Liver (tissue), 9 donors: Measurements from ENCODE around the gene GABARAP. TPM values are rescaled to one million over a fixed set of nuclear protein-coding genes. Genes with fewer than 3 reads are reported as not detected.
A peak's percentile ranks its signal among the peaks of the same experiment; 100 is the strongest.

ENCODE experiments used
- DNase-seq: peaks from one replicate; pipeline ENCODE4 v3.0.0-alpha.2; 2017; ENCODE audit warnings: low spot score
- H3K27ac ChIP-seq, 2 donors: one replicate each; pipeline ENCODE4 v1.7.0; 2013; ENCODE audit warnings: inconsistent platforms in 2 of 2, low read length in 2 of 2, control low read depth in 1 of 2, low read depth in 1 of 2, mild to moderate bottlenecking in 1 of 2
- H3K27me3 ChIP-seq, 4 donors: one replicate each; pipeline versions ENCODE4 v1.6.1 to v1.7.0; 2013; ENCODE audit warnings: low read length in 3 of 4, inconsistent platforms in 1 of 4, mild to moderate bottlenecking in 1 of 4, moderate library complexity in 1 of 4; ENCODE audit not compliant: control insufficient read depth in 4 of 4, insufficient read depth in 4 of 4
- H3K36me3 ChIP-seq, 4 donors: one replicate each; pipeline versions ENCODE4 v1.6.1 to v1.7.0; 2013; ENCODE audit warnings: low read length in 3 of 4, mild to moderate bottlenecking in 3 of 4, low read depth in 1 of 4, moderate library complexity in 1 of 4; ENCODE audit not compliant: control insufficient read depth in 4 of 4, insufficient read depth in 3 of 4
- H3K4me1 ChIP-seq, 4 donors: one replicate each; pipeline versions ENCODE4 v1.6.1 to v1.7.0; 2013; ENCODE audit warnings: low read length in 3 of 4, mild to moderate bottlenecking in 3 of 4, moderate library complexity in 1 of 4; ENCODE audit not compliant: control insufficient read depth in 4 of 4, insufficient read depth in 4 of 4
- H3K4me3 ChIP-seq, 3 donors: one replicate each; pipeline versions ENCODE4 v1.6.1 to v1.7.0; 2013; ENCODE audit warnings: low read length in 3 of 3, control low read depth in 1 of 3, low read depth in 1 of 3, mild to moderate bottlenecking in 1 of 3
- H3K9ac ChIP-seq, 2 donors: one replicate each; pipeline ENCODE4 v1.7.0; 2013; ENCODE audit warnings: low read length in 2 of 2, mild to moderate bottlenecking in 2 of 2, moderate library complexity in 2 of 2, control low read depth in 1 of 2, low read depth in 1 of 2
- H3K9me3 ChIP-seq, 4 donors: one replicate each; pipeline versions ENCODE4 v1.6.1 to v1.7.0; 2013; ENCODE audit warnings: low read length in 3 of 4; ENCODE audit not compliant: control insufficient read depth in 4 of 4
- EGR1 ChIP-seq, 2 donors: IDR thresholded peaks; 2 replicates each; pipeline ENCODE4 v1.6.1; 2016 to 2018; ENCODE audit warnings: antibody characterized with exemption in 2 of 2, low read depth in 2 of 2
- FOXA1 ChIP-seq: IDR thresholded peaks from 2 replicates; pipeline ENCODE4 v1.6.1; 2016; ENCODE audit warnings: antibody characterized with exemption
- GABPA ChIP-seq, 2 donors: IDR thresholded peaks in 1 of 2; conservative IDR thresholded peaks in 1 of 2; 2 replicates each; pipeline ENCODE4 v1.6.1; 2016; ENCODE audit warnings: antibody characterized with exemption in 2 of 2, mild to moderate bottlenecking in 1 of 2, moderate library complexity in 1 of 2
- HNF4A ChIP-seq, 2 donors: conservative IDR thresholded peaks; 2 replicates each; pipeline ENCODE4 v1.6.1; 2016; ENCODE audit warnings: antibody characterized with exemption in 2 of 2, mild to moderate bottlenecking in 2 of 2
- HNF4G ChIP-seq: IDR thresholded peaks from 2 replicates; pipeline ENCODE4 v1.6.1; 2016; ENCODE audit warnings: antibody characterized with exemption
- JUND ChIP-seq, 2 donors: IDR thresholded peaks; 2 replicates each; pipeline ENCODE4 v1.6.1; 2016; ENCODE audit warnings: antibody characterized with exemption in 2 of 2
- NR2F2 ChIP-seq: IDR thresholded peaks from 2 replicates; pipeline ENCODE4 v1.6.1; 2016; ENCODE audit warnings: antibody characterized with exemption
- SP1 ChIP-seq: IDR thresholded peaks from 2 replicates; pipeline ENCODE4 v1.6.1; 2018; ENCODE audit warnings: antibody characterized with exemption, mild to moderate bottlenecking
- TAF1 ChIP-seq: conservative IDR thresholded peaks from 2 replicates; pipeline ENCODE4 v1.6.1; 2016; ENCODE audit warnings: antibody characterized with exemption, mild to moderate bottlenecking
- WGBS: extraction: QIAGEN DNeasy Blood & Tissue Kit; methylation state at CpG from one replicate; pipeline ENCODE4 v1.1.7; 2013; 5-methylcytosine and 5-hydroxymethylcytosine counted together
- polyA plus RNA-seq, 2 donors: library from polyadenylated mRNA; stranded (reverse) in 1 of 2; unstranded in 1 of 2; fragments of 200-250 nt in 1 of 2; fragments of >200 nt in 1 of 2; fragmentation: Nextera tagmentation in 1 of 2; extraction: Ambion mirVana in 1 of 2; gene quantifications; one replicate each; pipeline versions ENCODE4 v1.2.1 to v1.2.3, GENCODE V29; 2013 to 2015
- total RNA-seq, 2 donors: library from RNA; depleted of rRNA; stranded (reverse); fragments of >200 nt; gene quantifications; one replicate each; pipeline ENCODE4 v1.2.3, GENCODE V29; 2014
- TF ChIP-seq, protein P1 (sequence below): IDR thresholded peaks from 2 replicates; pipeline ENCODE4 v1.6.1; 2016; ENCODE audit warnings: antibody characterized with exemption, mild to moderate bottlenecking
- TF ChIP-seq, protein P2 (sequence below): IDR thresholded peaks from 2 replicates; pipeline ENCODE4 v1.6.1; 2016; ENCODE audit warnings: antibody characterized with exemption
- TF ChIP-seq, protein P3 (sequence below): fragments of 150-350 bp; IDR thresholded peaks from 2 replicates; pipeline ENCODE4 v1.5.1; 2017; ENCODE audit warnings: improper control_type of control experiment, low read depth, low read length; ENCODE audit not compliant: missing input control
- TF ChIP-seq, protein P4 (sequence below): IDR thresholded peaks from 2 replicates; pipeline ENCODE4 v1.6.1; 2016; ENCODE audit warnings: antibody characterized with exemption
- donor health status: healthy.
- donor health status: healthy.
- donor health status: healthy.
- donor health status: healthy.
- donor health status: healthy.

The GABARAP gene
- total and polyA plus RNA-seq, 4 donors, result 74.4 to 489 (median 205) TPM

DNA sequence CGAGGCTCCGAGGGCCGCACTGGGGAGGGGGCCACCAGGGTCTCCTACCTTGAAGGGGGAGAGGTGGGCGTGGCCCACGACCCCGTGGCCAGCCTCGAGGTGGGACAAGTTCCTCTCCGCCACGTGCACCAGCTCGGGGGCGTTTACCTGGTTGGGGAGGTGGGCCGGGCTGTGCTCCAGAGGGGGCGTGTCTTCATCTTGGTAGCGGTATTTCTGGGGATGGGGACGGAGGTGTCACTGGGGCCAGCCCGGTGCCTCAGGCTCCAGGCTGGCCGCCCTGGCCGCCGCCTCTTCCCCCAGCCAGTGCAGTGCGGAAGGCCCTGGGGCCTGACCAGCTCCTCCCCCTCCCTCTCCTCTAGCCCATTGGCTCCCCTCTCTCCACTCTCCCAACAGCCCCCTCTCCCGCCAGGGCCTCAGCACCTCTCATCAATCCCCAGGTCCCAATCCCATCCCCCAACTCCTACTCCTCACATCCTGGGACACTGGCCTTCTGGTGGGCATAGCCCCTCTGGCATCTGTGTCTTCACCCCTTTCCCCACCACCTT lies 34.1 kb downstream of the GABARAP start:
- WGBS, result 67% methylated on average over 21 of the region's 21 CpGs
- TF ChIP-seq, protein P1, sequence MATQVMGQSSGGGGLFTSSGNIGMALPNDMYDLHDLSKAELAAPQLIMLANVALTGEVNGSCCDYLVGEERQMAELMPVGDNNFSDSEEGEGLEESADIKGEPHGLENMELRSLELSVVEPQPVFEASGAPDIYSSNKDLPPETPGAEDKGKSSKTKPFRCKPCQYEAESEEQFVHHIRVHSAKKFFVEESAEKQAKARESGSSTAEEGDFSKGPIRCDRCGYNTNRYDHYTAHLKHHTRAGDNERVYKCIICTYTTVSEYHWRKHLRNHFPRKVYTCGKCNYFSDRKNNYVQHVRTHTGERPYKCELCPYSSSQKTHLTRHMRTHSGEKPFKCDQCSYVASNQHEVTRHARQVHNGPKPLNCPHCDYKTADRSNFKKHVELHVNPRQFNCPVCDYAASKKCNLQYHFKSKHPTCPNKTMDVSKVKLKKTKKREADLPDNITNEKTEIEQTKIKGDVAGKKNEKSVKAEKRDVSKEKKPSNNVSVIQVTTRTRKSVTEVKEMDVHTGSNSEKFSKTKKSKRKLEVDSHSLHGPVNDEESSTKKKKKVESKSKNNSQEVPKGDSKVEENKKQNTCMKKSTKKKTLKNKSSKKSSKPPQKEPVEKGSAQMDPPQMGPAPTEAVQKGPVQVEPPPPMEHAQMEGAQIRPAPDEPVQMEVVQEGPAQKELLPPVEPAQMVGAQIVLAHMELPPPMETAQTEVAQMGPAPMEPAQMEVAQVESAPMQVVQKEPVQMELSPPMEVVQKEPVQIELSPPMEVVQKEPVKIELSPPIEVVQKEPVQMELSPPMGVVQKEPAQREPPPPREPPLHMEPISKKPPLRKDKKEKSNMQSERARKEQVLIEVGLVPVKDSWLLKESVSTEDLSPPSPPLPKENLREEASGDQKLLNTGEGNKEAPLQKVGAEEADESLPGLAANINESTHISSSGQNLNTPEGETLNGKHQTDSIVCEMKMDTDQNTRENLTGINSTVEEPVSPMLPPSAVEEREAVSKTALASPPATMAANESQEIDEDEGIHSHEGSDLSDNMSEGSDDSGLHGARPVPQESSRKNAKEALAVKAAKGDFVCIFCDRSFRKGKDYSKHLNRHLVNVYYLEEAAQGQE, result no peak
- TF ChIP-seq GABPA (IDR thresholded peaks at IDR 0.05 in 1 of 2, conservative IDR thresholded peaks at IDR 0.05 in 1 of 2) (no peak), TAF1 (no peak), EGR1 (IDR thresholded peaks at IDR 0.05; ENCODE audit: low read depth in 2 of 2) (no peak), SP1 (no peak), NR2F2 (no peak)
- no peak overlapping the region for H3K9ac ChIP-seq
- no peak for DNase-seq
- no peak overlapping the region for H3K4me3 ChIP-seq
- H3K27me3 ChIP-seq, result no peaks in the 10 kb centered on the region
- H3K4me1 ChIP-seq, result peaks cover 0 to 2% (median 0%) of the 10 kb centered on the region in 4 donors
- no peaks in the 10 kb centered on the region for H3K9me3 ChIP-seq
- H3K36me3 ChIP-seq, result no peaks in the 10 kb centered on the region
- H3K27ac ChIP-seq, result no peak overlapping the region

DNA sequence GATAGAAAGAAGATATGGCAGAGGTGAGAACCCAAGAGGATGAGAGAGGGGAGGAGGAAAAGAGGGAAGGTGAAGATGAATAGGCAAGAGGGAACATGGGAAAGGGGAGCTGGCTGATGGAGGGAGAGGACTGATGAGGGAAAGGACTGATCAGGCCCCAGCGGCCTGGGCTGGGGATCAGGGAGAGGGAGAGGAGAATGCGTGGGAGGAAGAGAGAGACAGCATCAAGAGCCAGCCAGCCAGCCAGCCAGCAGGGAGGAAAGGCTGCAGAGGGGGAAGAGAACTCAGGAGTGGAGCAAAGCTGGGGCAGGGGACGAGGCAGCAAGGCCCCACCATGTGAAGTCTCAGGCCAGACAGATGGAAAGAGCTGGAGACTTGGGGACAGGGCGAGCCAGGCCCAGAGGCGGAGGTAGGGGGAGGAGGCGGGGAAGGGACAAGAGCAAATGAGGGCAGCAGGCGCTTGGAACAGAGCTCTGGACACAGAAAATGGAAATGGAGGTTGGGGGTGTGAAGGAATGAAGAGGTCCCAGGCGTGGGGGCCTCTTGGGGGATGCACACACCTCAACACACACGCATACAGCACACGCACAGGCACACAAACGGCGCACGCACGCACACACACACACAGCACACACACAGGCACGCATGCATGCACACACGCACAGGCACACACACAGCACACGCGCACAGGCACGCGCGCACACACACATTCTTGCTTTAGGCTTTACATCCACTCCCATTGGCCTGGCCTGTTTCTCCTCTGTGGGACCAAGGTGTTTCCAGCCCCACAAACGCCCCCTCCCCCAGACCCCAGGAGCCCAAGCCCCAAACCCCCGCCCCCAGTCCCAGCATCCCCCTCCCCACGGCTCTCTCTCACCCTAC lies 34.9 kb downstream of the GABARAP start:
- no peak for DNase-seq
- Histone ChIP-seq H3K27ac (no peak overlapping the region), H3K4me3 (no peak overlapping the region), H3K4me1 (peaks cover 0 to 2% (median 0%) of the 10 kb centered on the region in 4 donors), H3K36me3 (no peaks in the 10 kb centered on the region), H3K27me3 (no peaks in the 10 kb centered on the region), H3K9me3 (no peaks in the 10 kb centered on the region), H3K9ac (no peak overlapping the region)
- TF ChIP-seq, protein P2, sequence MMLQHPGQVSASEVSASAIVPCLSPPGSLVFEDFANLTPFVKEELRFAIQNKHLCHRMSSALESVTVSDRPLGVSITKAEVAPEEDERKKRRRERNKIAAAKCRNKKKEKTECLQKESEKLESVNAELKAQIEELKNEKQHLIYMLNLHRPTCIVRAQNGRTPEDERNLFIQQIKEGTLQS, result no peak
- 91% methylated on average over 24 of the region's 24 CpGs for WGBS

DNA sequence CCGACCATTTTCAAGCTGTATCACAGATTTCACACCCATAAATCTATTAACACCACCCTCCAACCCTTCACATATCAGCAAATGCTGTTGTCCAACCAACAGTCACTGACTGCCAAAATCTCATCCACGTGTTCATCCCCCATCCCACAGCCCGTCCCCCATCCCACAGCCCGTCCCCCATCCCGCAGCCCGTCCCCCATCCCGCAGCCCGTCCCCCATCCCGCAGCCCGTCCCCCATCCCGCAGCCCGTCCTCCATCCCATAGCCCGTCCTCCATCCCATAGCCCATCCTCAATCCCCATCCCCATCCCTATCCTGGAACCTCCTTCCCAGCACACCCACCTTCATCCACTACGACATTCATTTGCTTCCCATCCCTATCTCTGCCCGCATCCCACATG lies 36.7 kb downstream of the GABARAP start:
- Histone ChIP-seq H3K27me3 (no peaks in the 10 kb centered on the region), H3K36me3 (no peaks in the 10 kb centered on the region), H3K4me3 (no peak overlapping the region), H3K9ac (no peak overlapping the region), H3K4me1 (peaks cover 0 to 2% (median 0%) of the 10 kb centered on the region in 4 donors), H3K9me3 (no peaks in the 10 kb centered on the region), H3K27ac (peak overlapping the region in 1 of 2 donors; percentile 49)
- no peak for DNase-seq
- no peak for TF ChIP-seq FOXA1
- no peak for TF ChIP-seq HNF4G
- TF ChIP-seq, protein P3, sequence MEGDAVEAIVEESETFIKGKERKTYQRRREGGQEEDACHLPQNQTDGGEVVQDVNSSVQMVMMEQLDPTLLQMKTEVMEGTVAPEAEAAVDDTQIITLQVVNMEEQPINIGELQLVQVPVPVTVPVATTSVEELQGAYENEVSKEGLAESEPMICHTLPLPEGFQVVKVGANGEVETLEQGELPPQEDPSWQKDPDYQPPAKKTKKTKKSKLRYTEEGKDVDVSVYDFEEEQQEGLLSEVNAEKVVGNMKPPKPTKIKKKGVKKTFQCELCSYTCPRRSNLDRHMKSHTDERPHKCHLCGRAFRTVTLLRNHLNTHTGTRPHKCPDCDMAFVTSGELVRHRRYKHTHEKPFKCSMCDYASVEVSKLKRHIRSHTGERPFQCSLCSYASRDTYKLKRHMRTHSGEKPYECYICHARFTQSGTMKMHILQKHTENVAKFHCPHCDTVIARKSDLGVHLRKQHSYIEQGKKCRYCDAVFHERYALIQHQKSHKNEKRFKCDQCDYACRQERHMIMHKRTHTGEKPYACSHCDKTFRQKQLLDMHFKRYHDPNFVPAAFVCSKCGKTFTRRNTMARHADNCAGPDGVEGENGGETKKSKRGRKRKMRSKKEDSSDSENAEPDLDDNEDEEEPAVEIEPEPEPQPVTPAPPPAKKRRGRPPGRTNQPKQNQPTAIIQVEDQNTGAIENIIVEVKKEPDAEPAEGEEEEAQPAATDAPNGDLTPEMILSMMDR, result no peak
- TF ChIP-seq HNF4A (conservative IDR thresholded peaks at IDR 0.05), result no peak
- no peak for TF ChIP-seq EGR1 (IDR thresholded peaks at IDR 0.05; ENCODE audit: low read depth in 2 of 2)
- no peak for TF ChIP-seq TAF1
- no peak for TF ChIP-seq JUND (IDR thresholded peaks at IDR 0.05)
- TF ChIP-seq, protein P4, sequence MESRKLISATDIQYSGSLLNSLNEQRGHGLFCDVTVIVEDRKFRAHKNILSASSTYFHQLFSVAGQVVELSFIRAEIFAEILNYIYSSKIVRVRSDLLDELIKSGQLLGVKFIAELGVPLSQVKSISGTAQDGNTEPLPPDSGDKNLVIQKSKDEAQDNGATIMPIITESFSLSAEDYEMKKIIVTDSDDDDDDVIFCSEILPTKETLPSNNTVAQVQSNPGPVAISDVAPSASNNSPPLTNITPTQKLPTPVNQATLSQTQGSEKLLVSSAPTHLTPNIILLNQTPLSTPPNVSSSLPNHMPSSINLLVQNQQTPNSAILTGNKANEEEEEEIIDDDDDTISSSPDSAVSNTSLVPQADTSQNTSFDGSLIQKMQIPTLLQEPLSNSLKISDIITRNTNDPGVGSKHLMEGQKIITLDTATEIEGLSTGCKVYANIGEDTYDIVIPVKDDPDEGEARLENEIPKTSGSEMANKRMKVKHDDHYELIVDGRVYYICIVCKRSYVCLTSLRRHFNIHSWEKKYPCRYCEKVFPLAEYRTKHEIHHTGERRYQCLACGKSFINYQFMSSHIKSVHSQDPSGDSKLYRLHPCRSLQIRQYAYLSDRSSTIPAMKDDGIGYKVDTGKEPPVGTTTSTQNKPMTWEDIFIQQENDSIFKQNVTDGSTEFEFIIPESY, result no peak
- WGBS, result 71% methylated on average over 15 of the region's 15 CpGs
